Measurements from ENCODE around the gene UBAC2.

The UBAC2 gene

DNA sequence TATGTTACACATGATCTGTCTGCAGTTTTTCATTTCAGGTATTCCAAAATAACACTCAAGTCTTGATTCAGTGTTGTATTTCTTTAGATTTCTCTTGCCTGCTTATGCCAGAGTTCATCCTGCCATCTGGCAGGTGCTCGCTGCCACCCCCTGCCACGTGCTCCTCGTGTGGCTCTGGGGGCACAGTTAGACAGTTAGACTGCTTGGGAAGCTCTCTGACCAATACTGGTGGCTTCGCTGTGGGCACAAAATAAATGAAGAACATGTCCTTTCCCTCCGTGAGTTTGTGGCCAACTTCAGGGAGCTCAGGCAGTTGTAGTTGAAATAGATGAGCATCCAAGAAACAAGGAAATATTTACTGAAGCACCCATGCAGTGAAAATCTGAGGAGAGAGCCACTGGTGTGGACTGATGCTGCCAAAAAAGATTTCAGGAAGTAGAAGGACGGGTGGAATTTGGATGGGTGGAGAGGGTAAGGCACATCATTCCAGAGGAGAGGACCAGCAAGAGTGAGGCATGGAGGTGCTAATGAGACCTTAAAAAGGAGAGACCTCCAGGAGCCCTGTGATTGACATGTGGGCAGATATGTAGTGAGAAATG lies 144.1 kb downstream of the UBAC2 start:
- DNase-seq: no peak

DNA sequence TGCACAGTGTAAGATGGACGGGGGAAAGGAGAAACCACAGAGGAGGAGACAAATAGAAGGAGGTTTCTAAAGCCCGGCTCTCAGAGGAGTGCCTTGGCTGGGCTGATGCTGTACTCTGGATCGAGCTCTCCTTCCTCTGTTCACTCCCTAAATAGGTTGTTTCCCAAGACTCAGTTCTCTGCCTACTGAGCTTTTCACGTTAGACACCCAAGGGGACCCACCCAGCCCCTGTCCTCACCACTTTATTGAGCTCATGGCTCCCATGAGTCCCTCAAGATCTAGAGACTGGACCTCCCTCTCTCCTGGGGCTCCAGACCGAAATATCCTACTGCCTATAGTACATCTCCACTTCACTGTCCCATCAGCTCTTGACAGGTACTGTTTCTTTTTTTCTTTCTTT lies 144.7 kb downstream of the UBAC2 start:
- no peak for DNase-seq

DNA sequence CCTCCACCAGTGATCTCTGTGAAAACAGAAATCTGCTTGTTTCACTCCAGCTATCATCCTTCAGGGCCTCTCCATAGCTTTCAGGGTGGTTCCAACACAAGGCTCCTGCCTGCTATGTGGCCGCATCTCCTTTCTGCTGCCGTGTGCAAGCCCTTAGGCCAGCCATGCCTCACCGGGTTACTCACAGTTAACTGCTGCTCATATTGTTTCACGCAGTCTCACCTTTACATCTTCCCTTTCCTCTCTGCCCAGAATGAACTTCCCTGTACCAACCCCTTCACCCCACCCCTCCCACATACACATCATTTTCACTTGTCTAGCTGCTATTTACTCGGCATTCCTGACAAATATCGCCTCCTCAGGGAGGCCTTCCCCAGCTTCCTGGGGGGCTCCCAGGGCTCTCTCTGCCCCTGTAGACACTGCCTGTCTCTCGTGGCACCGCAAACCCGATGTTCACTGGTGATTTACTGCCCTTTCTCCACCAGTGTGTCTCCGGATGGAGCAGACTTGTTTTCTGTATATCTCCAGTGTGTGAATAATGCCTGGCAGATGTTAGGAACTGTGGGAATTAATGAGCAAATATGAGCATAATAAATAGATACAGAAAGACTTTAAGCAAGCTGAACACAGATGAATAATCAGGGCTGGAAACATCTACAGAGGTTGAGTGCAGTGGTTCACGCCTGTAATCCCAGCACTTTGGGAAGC lies 145.8 kb downstream of the UBAC2 start:
- DNase-seq: no peak

DNA sequence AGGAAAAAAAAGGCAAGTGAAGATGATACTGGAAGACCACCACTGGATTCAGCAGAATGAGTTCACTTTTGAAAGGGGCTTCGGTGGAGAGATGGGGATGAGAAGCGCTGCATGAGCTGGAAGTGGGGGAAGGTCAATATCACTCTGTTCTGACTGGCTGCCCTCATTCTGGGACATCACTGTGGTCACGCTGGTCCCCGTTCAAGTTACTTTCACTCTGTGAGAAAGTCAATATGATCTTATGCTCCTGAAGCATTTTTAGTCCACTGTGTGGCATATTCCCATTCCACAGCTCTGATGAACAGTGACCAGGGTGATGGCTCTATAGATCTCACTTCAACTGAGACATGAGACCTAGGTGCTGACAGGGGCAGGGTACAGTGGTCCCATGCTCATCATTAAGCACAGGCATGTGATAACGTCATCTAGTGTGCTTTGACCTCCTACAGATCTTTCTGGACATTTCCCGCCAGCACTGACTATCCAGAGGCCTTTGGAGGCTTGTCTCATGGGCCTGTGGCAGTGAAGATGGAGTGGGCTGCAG lies 146.8 kb downstream of the UBAC2 start:
- DNase-seq: no peak

DNA sequence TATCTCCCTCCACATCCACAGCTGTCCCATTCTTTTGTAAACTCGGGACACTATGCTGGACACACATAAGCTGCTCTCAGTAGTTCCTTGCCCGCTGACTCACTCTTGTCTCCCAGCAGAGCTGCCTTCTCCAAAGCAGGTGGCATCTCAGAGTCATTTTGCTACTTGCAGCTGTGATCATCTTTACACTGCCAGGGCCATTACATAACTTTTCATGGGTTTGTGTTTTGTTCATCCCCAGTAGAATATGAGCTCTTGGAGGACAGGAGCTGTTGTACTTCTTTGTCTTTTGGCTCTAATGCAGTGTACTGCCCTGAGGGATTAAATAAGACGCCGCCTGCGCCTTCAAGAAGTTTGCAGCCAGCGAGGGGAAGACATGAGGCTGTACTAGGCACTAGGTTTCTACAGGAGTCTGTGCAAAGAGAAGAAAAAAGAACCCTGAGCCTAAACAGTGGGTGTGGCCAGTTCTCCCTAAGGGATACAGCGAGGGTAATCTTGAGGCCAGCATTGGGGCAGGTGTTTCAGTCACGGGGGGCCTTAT lies 147.3 kb downstream of the UBAC2 start:
- no peak for DNase-seq

DNA sequence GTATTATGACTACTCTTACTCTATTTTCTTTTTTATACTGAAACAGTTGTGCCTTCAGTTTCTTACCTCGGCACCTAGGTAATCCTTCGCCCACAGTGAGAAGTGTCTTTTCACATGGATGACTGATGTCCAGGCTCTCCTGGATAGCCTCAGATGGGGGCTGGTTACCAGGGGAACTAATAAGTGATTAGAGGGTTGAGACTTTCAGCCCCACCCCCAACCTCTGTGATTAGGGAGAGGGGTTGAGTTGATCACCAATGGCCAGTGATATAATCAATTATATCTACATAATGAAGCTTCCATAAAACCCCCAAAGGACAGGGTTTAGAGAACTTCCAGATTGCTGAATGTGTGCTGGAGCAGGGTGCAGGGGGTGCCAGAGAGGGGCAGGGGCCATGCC lies 149.5 kb downstream of the UBAC2 start:
- no peak for DNase-seq

DNA sequence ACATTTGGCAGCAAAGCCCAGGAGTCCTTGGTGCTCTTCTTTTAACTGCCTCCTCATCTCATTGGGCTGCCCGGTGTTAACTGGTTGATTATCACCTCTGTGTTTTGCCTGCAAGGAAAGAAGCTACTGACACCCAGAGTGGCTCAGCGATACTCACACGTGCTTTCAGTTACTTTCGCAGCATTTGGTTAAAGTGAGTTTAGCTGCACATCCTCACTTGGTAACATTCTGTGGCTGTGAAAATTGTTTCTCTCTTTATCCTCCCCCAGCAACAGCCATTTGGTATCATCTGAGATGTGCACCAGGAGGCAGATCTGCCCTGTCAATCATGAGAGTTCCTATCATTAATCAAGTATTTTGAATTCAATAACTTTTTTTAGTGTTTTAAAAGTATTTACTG lies 151.1 kb downstream of the UBAC2 start:
- no peak for DNase-seq

DNA sequence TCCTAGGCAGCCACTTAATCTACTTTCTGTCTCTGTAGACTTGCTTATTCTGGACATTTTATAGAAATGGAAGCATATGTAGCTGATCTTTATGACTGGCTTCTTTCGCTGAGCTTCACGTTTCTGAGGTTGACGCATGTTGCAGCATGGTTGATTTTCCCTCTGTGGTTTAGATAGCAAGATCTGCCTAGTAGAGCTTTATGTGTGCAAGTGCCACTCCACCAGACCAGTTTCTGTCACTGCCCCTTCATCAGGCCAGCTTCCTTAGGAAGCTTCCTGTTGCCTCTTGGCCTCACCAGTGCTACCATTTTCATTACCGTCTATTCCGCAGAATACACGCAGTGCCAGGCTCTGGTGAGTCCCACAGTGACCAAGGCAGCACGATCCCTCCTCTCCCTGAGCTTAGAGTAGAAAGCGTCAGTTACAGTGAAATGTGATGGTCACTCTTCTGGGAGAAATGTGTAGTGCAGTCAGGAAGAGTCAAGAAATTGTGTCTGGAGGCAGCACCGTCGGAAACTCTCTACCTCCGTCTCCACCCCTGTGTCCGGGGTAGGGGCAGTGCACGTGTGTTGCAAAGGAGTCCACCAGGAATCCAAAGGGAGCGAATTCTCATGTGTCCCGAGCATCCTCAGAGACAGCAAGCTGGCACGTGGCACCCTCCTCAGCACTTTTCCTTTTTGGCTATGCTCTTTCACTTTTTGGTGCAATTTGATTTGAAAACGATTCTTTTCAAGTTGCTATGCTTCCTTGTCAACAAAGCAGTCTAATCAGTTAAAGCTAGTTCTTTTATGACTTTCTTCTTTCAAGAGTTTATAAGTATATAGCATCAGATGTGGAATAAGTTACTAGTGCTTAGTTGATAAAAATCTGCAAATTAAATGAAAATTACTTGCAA lies 151.9 kb downstream of the UBAC2 start:
- DNase-seq: no peak

DNA sequence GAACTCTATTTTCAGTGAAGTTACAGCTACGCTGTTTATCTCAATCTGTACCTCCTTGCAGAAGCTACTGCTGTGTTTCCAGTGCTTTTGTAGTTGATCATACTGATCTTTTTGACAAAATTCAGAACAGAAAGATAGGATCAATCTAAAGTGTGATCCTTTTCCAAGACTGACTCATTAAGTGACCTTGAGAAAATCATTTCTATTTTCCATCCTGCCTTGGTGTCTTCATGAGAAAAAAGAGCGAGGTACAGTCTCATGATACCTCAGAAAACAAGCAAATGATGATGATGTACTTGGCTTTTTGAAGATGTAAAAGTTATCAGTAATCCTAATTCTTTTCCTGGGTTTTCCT lies 152.6 kb downstream of the UBAC2 start:
- DNase-seq: no peak

DNA sequence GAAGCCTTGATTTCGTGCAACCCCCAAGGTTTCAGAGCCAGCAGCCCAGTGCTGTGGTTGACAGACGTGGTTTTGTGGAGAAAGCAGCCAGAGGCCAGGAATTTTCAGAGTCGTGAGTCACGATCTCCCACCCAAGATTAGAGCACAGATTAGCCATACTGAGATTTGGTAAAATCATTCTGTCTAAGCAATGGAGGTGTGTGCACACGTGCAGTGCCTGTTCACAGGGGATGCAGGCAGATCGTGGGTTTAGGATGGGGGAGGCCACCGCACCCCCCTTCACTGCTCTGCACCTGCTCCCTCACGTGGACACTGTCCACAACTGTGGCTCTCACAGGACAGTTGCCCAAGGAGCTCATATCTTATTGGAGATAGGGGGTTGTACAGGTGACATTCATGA lies 153.2 kb downstream of the UBAC2 start:
- DNase-seq: no peak

DNA sequence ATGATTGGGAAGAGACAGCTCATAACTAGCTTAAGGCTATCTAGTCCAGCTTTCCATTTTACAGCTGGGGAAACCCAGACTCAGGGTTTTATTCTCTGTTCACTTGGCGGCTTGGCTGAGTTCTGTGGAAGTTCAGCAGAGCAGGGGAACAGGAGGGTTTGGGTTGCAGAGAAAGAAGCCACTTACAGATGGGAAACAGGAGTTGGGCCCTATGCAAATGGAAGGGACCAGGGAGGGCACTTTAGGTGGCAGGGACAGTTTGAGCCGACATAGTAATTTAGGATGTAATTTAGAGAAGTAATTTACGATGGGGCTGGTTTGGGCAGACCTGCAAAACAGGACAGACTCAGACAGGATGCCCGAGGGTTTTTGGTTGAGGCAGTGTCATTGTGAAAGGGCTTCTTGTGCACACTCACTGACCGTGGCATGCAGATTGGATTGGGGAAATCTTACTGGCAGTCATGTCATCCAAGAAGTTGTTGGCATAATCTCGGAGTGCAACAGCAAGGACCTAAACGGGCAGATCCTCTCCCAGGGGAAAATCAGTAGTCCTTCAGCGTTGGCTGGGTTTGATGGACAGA lies 153.8 kb downstream of the UBAC2 start:
- DNase-seq: peak; percentile 34

DNA sequence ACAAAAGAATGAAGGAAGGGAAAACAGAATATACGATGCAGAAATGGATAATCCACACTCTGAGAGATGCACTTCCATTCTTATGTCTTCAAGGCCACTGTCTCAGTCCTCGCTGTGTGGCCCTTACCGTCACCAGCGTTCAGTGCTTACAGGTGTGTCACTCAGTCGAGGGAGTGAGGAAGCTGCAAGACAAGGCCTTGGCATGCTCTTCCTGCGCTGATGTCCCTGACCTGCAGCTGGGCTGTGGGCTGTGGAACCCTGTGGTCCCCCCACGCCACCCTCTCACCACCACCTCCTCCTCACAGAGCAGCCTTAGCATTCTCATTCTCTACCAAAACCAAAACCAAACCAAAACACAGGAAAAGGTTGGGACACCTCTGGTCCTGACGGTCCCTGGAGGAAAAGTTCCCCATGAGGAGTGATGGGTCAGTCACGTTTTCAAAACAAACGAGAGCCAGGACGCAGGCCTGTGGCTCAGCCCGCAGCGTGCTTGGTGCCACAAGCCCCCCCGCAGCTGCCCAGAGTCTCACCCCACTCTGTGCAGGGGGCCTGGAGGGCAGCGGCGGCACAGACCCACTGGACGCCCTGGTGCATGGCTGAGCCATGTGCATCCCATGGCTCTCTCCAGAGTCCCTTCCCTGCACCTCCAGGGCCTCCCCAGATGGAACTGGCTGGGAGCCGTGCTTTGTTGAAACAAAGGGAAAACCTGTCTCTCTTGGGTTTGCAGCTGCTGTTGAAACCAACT lies 154.8 kb downstream of the UBAC2 start:
- DNase-seq: no peak

DNA sequence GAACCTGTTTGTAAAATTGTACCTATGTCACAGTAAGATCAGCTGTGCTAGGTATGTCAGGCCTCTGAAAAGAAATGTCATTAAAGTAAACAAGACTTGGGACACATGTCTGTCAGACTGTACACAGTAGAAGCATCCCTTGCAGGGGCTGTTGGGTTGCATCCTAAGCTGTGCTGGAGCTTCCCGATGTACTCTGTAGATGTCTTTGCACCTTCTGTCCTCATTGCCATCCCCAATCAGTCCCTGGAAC lies 155.3 kb downstream of the UBAC2 start:
- no peak for DNase-seq

DNA sequence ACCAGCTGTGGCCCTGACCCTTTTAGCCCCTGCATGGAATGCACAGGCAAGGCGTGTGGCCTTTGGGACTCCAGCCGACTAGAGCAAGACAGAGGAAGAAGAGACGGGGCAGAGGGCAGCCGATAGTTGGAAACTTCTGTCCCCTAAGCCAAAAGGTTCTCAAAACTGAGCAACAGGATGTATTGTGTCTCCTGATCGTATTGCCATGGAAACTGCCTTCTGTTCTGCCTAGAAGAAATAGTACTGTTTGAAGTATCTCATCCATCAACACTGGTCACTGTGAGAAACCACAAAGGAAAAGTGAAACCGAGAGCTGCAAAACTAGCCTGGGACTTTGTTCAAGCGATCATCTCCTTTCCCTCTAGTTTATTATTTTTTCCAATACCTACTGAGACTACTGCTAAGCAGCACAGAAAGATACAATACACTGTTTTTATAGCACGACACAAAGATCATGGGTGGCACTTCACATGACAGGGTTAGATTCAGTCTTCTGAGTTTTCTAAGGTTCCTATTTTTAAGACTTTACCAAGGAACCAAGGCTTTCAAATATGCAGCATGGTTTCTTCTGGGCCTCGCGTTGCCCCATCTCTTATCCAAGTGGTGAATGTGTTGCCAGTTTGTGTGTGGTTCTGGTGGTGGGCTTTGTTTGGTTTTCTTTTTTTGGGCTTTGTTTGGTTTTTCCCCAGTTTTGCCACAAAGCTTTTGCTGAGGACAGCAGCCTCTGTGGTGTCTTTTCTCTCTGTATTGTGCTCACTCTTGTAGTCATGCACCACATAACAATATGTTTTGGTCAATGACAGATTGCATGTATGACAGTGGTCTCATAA lies 155.8 kb downstream of the UBAC2 start:
- DNase-seq: peak; percentile 90

DNA sequence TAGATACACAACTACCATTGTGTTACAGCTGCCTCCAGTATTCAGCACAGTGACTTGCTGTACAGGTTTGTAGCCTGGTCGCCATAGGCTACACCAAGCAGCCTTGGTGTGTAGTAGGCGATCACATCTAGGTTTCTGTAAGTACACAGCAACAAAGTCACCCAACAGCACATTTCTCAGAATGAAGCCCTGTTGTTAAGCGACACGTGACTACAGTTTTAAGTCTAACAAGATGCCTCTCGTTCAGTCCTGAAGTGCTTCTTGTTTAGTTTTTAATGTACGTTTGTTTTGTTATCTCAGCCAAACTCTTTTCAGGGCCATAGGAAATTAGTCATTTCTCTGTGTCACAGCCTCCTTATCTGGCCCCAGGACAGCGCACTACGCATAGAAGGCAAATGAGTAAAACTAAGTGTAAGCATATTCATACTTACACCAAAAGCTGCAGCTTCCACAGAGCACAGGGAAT lies 156.5 kb downstream of the UBAC2 start:
- peak; percentile 88 for DNase-seq

DNA sequence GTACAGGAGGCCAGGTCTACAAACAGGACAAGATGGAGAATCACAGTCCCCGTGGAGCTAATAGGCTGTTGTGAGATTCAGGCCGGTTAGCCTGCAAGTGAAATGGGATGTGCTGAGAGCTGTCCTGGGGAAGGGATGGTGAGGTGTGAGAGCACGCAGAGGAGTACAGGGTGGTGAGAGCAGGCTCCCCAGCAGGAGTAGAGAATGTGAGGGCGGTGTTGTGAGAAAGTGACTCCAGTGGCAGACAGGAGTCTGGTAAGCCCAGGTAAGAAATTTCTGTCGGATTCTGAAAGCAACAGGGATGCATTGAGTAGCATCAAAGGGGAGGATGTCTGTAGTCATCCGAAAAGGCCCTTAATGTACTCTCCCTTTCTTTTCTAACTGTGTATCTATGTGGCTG lies 157.3 kb downstream of the UBAC2 start:
- DNase-seq: no peak

DNA sequence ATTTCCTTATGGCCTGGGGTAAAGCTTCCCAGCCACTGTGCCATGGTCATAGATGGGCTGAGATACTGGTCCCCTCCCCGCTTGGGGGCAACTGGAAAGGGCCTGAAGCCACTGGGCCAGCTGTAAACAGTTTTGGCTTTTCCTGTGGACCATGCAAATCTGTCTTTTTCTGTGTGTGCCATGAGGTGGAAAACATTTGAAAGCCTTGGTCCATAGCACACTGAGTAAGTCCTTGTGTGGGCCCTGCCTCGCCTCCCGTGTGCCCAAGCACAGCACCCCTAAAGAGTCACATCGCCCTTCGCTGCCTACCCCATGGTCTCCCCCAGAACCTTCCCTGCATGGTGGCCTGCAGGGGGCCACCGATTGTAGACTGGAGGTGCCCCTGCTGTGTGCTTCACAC lies 158.9 kb downstream of the UBAC2 start:
- no peak for DNase-seq

DNA sequence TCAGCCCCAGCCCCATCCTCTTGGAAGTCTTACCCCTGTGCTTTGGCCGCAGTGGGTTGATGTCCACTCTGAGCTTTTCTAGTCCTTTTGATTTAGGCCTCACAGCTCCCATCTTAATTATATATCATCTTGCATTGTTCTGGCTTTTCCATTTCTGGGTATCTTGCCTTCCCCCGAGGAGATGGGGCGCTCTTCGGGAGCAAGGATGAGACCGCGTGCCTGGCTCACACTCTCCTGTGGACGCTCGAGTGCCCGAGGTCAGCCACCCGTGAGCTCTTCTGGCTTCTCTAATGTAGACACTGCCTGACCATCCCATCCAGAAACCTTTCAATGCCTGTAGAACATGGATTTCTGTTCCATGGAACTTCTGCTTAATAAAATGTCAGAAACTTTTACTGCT lies 160.0 kb downstream of the UBAC2 start:
- DNase-seq: no peak

DNA sequence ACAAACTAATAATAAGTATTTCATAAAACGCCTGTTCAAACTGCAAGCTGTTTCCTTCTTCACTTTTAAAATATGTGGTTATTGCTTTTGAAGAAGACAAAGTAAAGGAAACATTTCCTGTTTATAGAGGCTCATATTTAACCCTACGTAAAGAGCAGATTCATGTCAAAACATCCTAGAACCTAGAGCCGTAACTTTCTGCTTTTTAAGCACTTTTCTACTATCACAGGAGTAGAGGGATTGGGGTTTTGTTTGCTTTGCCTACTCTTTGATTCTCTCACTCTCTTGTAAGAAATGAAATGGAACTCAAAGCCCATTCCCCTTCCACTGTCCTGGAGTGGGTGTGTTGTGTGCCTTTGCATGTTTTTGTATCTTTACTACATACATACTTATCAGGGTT lies 160.5 kb downstream of the UBAC2 start:
- DNase-seq: no peak

DNA sequence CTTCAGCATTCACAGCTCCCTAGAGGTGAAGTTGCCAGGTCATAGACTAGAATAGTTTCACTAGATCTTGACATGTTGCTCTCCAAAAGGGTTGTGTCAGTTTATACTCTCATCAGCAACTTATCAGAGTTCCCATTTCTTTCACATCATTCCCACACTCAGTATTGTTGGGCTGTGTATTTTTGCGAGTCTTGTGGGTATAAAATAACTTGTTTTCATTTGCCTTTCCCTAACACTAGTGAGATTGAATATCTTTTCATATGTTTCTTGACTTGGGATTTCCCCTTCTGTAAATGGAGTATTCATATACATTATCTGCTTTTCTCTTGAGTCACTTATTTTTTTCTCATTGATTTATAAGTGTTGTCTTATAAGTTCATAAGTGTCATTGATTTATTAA lies 161.7 kb downstream of the UBAC2 start:
- DNase-seq: no peak

DNA sequence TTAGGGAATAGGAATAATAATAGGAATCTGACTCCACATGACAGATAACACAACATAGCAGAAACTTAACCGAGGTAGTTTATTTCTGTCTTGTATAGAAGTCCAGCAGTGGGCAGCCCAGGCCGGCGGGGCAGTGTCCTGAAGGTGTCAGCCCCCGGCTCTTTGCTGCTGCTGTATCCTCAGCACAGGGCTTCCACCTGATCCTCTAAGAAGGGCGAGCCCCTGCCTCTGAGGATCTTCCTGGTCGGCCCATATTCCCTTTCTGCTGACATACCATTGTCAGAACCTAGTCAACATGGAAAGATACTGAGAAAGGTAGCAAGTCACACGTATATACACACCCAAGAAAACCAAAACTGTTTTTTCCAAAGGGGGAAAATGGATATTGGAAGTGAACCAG lies 162.7 kb downstream of the UBAC2 start:
- no peak for DNase-seq

DNA sequence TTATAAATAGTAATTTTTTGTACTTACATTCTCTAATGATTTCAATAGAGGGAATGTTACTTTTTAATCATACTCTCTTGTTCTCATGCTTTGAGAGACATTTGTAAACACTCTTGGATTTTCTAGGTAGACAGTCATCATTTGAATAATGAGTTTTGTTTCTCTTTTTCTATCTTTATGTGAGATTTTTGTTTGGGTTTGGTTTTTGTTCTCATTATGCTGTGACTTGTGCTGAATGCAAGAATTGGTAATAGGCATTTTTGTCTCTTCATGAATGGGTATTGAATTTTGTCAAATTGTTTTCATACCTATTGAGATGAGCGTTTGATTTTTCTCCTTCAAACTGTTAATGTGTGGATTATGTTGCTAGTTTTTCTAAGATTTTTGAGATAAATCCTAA lies 163.3 kb downstream of the UBAC2 start:
- DNase-seq: no peak

Data from hematopoietic multipotent progenitor cell treated with erythropoietin and hydrocortisone succinate and interleukin-3 and kit ligand, for 6 days (in vitro differentiated cells).